Kidney glomerular epithelial cell (primary cell): ENCODE data around the gene MLLT3.
A peak's percentile ranks its signal among the peaks of the same experiment; 100 is the strongest.
"Not testable (repeated sequence)": the region's sequence is repeated elsewhere in the genome, so short reads cannot be mapped to it uniquely, and the experiment has no call there.

Experiments used
- DNase-seq: peaks from one replicate; lab custom pipeline; 2025; lab: John Stamatoyannopoulos, UW

The MLLT3 gene

GRCh38 chr9:20622330-20623020, at the start of gene MLLT3:
Gene MLLT3 (minus strand): TSS chr9:20622499.
- peak; percentile 91 for DNase-seq

GRCh38 chr9:20671635-20672034, 49.3 kb upstream of the MLLT3 start:
- no peak for DNase-seq

GRCh38 chr9:20670395-20670794, 48.1 kb upstream of the MLLT3 start:
- DNase-seq, result no peak

GRCh38 chr9:20664501-20664900, 42.2 kb upstream of the MLLT3 start:
- no peak for DNase-seq

GRCh38 chr9:20663133-20663532, 40.8 kb upstream of the MLLT3 start:
- DNase-seq, result no peak

GRCh38 chr9:20662156-20662555, 39.9 kb upstream of the MLLT3 start:
- no peak for DNase-seq

GRCh38 chr9:20659474-20659967, 37.2 kb upstream of the MLLT3 start:
- no peak for DNase-seq

GRCh38 chr9:20658677-20659473, 36.6 kb upstream of the MLLT3 start:
- DNase-seq, result no peak

GRCh38 chr9:20658246-20658667, 36.0 kb upstream of the MLLT3 start:
- DNase-seq, result not testable (repeated sequence)

- DNase-seq, result no peak
Observed at GRCh38 chr9:20651939-20652338, 29.6 kb upstream of the MLLT3 start.

GRCh38 chr9:20650750-20651299, 28.5 kb upstream of the MLLT3 start:
- no peak for DNase-seq

- no peak for DNase-seq
Observed at GRCh38 chr9:20650313-20650712, 28.0 kb upstream of the MLLT3 start.

GRCh38 chr9:20649381-20649780, 27.1 kb upstream of the MLLT3 start:
- peak; percentile 8 for DNase-seq

GRCh38 chr9:20646656-20647055, 24.4 kb upstream of the MLLT3 start:
- DNase-seq, result no peak

GRCh38 chr9:20643660-20644059, 21.4 kb upstream of the MLLT3 start:
- DNase-seq, result no peak

- DNase-seq, result no peak
Observed at GRCh38 chr9:20642045-20642444, 19.7 kb upstream of the MLLT3 start.

GRCh38 chr9:20640331-20641187, 18.3 kb upstream of the MLLT3 start:
- peak; percentile 78 for DNase-seq

- no peak for DNase-seq
Observed at GRCh38 chr9:20636888-20637440, 14.7 kb upstream of the MLLT3 start.

- no peak for DNase-seq
Observed at GRCh38 chr9:20634895-20635294, 12.6 kb upstream of the MLLT3 start.

- no peak for DNase-seq
Observed at GRCh38 chr9:20632705-20633104, 10.4 kb upstream of the MLLT3 start.

GRCh38 chr9:20630241-20630943, 8.1 kb upstream of the MLLT3 start:
- no peak for DNase-seq
